Trophoblast cell (in vitro differentiated cells and primary cell): ENCODE results near the gene SUFU.
A peak's percentile ranks its signal among the peaks of the same experiment; 100 is the strongest.

ENCODE experiments used
- DNase-seq, 2 donors: peaks; one replicate each; pipeline ENCODE4 v3.0.0-alpha.2; 2016
- H2AFZ ChIP-seq: 2 replicates; pipeline ENCODE4 v1.6.1; 2013; ENCODE audit warnings: low read length, moderate library complexity, mild to moderate bottlenecking; ENCODE audit not compliant: insufficient read depth, poor library complexity
- H2AK5ac ChIP-seq: 2 replicates; pipeline ENCODE4 v1.6.1; 2013; ENCODE audit warnings: mild to moderate bottlenecking, low read length
- H2BK120ac ChIP-seq: 2 replicates; pipeline ENCODE4 v1.6.1; 2013; ENCODE audit warnings: low read length, mild to moderate bottlenecking, moderate library complexity; ENCODE audit not compliant: insufficient read depth, poor library complexity
- H2BK12ac ChIP-seq: 2 replicates; pipeline ENCODE4 v1.6.1; 2013; ENCODE audit warnings: mild to moderate bottlenecking, low read length, moderate library complexity
- H2BK5ac ChIP-seq: 2 replicates; pipeline ENCODE4 v1.6.1; 2013; ENCODE audit warnings: low read length, low read depth, moderate library complexity, mild to moderate bottlenecking; ENCODE audit not compliant: poor library complexity
- H3K14ac ChIP-seq: 2 replicates; pipeline ENCODE4 v1.6.1; 2013; ENCODE audit warnings: mild to moderate bottlenecking, low read length
- H3K18ac ChIP-seq: 2 replicates; pipeline ENCODE4 v1.6.1; 2013; ENCODE audit warnings: mild to moderate bottlenecking, low read length
- H3K23ac ChIP-seq: 2 replicates; pipeline ENCODE4 v1.6.1; 2013; ENCODE audit warnings: low read length
- H3K27ac ChIP-seq: 2 replicates; pipeline ENCODE4 v1.5.1; 2013; ENCODE audit warnings: low read depth, mild to moderate bottlenecking, inconsistent platforms, low read length, moderate library complexity
- H3K27me3 ChIP-seq: 2 replicates; pipeline ENCODE4 v1.6.1; 2013; ENCODE audit warnings: inconsistent platforms, mild to moderate bottlenecking, low read length, moderate library complexity; ENCODE audit not compliant: insufficient read depth
- H3K36me3 ChIP-seq, 2 experiments: 1 replicate in 1 of 2; 2 replicates in 1 of 2; pipeline ENCODE4 v1.6.1; 2013; ENCODE audit warnings: low read length in 2 of 2, mild to moderate bottlenecking in 2 of 2, moderate library complexity in 1 of 2; ENCODE audit not compliant: insufficient read depth in 2 of 2, control insufficient read depth in 1 of 2
- H3K4ac ChIP-seq: 2 replicates; pipeline ENCODE4 v1.6.1; 2013; ENCODE audit warnings: low read depth, mild to moderate bottlenecking, low read length, moderate library complexity
- H3K4me1 ChIP-seq, 2 experiments: 1 replicate in 1 of 2; 2 replicates in 1 of 2; pipeline ENCODE4 v1.6.1; 2013; ENCODE audit warnings: low read length in 2 of 2, mild to moderate bottlenecking in 2 of 2, moderate library complexity in 1 of 2; ENCODE audit not compliant: insufficient read depth in 2 of 2, control insufficient read depth in 1 of 2
- H3K4me2 ChIP-seq: 2 replicates; pipeline ENCODE4 v1.6.1; 2013; ENCODE audit warnings: inconsistent platforms, mild to moderate bottlenecking, low read length, moderate library complexity
- H3K4me3 ChIP-seq: 2 replicates; pipeline ENCODE4 v1.5.1; 2013; ENCODE audit warnings: mild to moderate bottlenecking, low read depth, low read length, inconsistent platforms
- H3K79me1 ChIP-seq: one replicate; pipeline ENCODE4 v1.6.1; 2013; ENCODE audit warnings: low read length
- H3K79me2 ChIP-seq: 2 replicates; pipeline ENCODE4 v1.6.1; 2013; ENCODE audit warnings: low read length, mild to moderate bottlenecking; ENCODE audit not compliant: control insufficient read depth, insufficient read depth, poor library complexity
- H3K9ac ChIP-seq: 2 replicates; pipeline ENCODE4 v1.6.1; 2013; ENCODE audit warnings: mild to moderate bottlenecking, low read length
- H3K9me3 ChIP-seq: 2 replicates; pipeline ENCODE4 v1.6.1; 2013; ENCODE audit warnings: low read depth, mild to moderate bottlenecking, control low read depth, inconsistent platforms, low read length; ENCODE audit not compliant: insufficient read depth
- H4K12ac ChIP-seq: 2 replicates; pipeline ENCODE4 v1.6.1; 2013; ENCODE audit warnings: low read depth, mild to moderate bottlenecking, low read length, moderate library complexity
- H4K8ac ChIP-seq: 2 replicates; pipeline ENCODE4 v1.6.1; 2013; ENCODE audit warnings: low read depth, mild to moderate bottlenecking, low read length, moderate library complexity
- H4K91ac ChIP-seq: one replicate; pipeline ENCODE4 v1.6.1; 2013; ENCODE audit warnings: low read depth, mild to moderate bottlenecking, low read length, moderate library complexity
- WGBS: extraction: QIAGEN DNeasy Blood & Tissue Kit; methylation state at CpG from one replicate; pipeline ENCODE4 v1.1.7; 2013; ENCODE audit warnings: missing lambda C conversion rate; ENCODE audit not compliant: insufficient read length, insufficient coverage; ENCODE audit errors: extremely low coverage; 5-methylcytosine and 5-hydroxymethylcytosine counted together

SUFU gene

DNA sequence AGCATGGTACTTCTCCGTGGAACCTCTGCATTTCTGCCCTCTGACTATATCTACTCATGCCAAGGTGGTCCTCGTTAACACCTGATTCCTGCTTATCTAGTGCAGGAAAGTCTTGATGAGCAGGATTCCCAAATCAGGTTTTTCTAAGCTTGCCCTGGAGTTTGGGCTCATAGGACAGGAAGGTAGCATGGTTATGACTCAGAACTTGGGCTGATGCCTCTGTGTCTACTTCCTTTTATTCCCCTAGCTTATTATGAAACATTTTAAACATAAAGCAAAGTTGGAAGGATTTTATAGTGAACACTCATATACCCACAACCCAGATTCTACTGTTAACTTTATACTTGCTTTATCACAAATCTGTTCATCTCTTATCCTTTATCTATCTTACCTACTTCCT, 5.6 kb downstream of the SUFU start:
- no peak overlapping the region for H4K91ac ChIP-seq
- H4K8ac ChIP-seq = no peak overlapping the region
- H3K27me3 ChIP-seq = no peaks in the 10 kb centered on the region
- H4K12ac ChIP-seq = no peak overlapping the region
- no peak overlapping the region for H2BK5ac ChIP-seq
- H3K23ac ChIP-seq = no peak overlapping the region
- H3K14ac ChIP-seq = no peak overlapping the region
- peaks cover 0 to 5% of the 10 kb centered on the region in 2 experiments for H3K4me1 ChIP-seq
- no peak overlapping the region for H3K9ac ChIP-seq
- H3K79me2 ChIP-seq = peaks cover 6% of the 10 kb centered on the region
- DNase-seq = peak in 1 of 2 donors; percentile 36
- no peak overlapping the region for H3K18ac ChIP-seq
- H3K4ac ChIP-seq = no peak overlapping the region
- WGBS = no CpG with 5 or more reads among the region's 2 CpGs
- H2AK5ac ChIP-seq = no peak overlapping the region
- no peak overlapping the region for H3K4me3 ChIP-seq
- no peak overlapping the region for H2BK120ac ChIP-seq
- no peak overlapping the region for H3K4me2 ChIP-seq
- H3K9me3 ChIP-seq = no peaks in the 10 kb centered on the region
- no peak overlapping the region for H2BK12ac ChIP-seq
- no peak overlapping the region for H3K27ac ChIP-seq
- H3K79me1 ChIP-seq = peaks cover 3% of the 10 kb centered on the region
- H3K36me3 ChIP-seq = peaks cover 23 to 37% of the 10 kb centered on the region in 2 experiments
- H2AFZ ChIP-seq = no peak overlapping the region

DNA sequence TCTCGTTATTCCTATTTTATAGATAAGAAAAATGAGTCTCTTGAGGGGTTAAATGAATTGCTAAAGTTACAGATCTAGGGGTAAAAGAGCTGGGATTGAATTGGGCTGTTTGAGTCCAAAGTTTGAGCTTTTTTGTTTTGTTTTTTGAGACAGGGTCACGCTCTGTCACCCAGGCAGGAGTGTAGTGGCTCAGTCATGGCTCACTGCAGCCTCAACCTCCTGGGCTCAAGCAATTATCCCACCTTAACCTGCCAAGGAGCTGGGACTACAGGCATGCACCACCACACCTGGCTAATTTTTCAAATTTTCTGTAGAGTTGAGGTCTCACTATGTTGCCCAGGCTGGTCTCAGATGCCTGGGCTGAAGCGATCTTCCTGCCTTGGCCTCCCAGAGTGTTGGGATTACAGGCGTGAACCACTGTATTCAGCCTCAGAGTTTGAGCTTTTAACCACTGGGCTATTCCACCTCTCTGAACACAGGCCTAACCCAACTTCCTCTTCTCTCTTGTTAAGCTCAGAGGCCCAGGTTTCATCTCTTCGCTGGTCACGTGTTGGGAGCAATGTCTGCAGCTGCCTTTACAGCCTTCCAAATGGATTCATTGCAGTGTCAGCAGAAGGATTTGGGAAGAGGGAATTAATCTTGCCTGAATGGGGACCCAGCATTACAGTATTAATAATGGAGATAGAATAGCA, 8.0 kb downstream of the SUFU start:
- no peak overlapping the region for H4K8ac ChIP-seq

DNA sequence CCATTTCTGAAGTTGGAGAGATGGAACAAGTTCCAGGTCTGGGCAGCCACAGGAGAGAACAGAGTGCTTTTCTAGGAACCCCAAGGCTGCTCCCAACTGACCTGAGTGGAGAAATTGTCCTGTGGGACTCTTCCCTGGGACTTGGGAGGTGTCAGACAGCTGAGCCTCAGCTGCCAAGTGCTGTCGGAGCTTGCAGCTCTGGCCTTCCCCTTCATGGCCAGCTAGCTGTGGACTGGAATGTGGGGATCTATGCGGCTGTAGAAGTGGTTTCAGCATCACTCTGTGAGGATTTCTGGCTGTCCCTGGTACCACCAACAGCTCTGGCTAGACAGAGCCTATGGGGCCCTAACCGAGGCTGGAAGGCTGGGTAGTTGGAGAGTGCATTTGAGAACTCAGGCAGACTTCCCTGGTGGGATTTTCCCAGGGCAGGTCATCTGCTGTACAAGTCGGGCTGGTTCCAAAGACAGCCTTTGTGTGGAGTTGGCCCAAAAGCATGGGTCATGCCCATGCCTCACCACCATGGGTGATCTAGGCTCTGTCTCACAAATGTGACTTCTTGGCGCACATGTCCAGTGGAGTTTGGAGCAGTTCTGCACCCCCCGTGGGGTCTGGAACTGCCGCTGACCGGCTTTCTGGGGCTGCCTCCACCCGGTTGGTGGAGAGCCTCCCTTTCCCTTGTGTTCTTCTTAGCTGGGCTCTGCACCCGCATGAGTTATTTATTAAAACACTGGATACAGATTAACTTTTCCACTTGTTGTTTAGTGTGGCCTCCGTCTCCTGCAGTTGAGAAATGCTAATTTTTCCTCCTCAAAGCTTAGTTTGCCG, 10.9 kb downstream of the SUFU start:
- Histone ChIP-seq H3K4me3 (no peak overlapping the region), H3K18ac (no peak overlapping the region), H3K4me2 (no peak overlapping the region), H3K14ac (no peak overlapping the region), H2AK5ac (no peak overlapping the region), H2AFZ (no peak overlapping the region), H3K27ac (no peak overlapping the region), H3K4me1 (peaks cover 9 to 10% of the 10 kb centered on the region in 2 experiments), H4K91ac (no peak overlapping the region), H2BK5ac (no peak overlapping the region), H2BK12ac (no peak overlapping the region), H4K8ac (no peak overlapping the region), H3K79me1 (no peaks in the 10 kb centered on the region), H2BK120ac (no peak overlapping the region), H3K36me3 (peaks cover 29 to 34% of the 10 kb centered on the region in 2 experiments), H4K12ac (no peak overlapping the region), H3K9ac (peak overlapping the region; percentile 48), H3K23ac (no peak overlapping the region), H3K27me3 (no peaks in the 10 kb centered on the region), H3K4ac (no peak overlapping the region), H3K79me2 (peaks cover 2% of the 10 kb centered on the region), H3K9me3 (no peaks in the 10 kb centered on the region)
- no CpG with 5 or more reads among the region's 12 CpGs for WGBS
- DNase-seq = no peak

More for the DNA sequence above, 8.0 kb downstream of the SUFU start:
- Histone ChIP-seq H3K79me1 (no peaks in the 10 kb centered on the region), H3K4me3 (no peak overlapping the region), H2AFZ (no peak overlapping the region), H3K4me1 (no peaks in the 10 kb centered on the region), H2BK12ac (no peak overlapping the region), H3K23ac (no peak overlapping the region), H3K18ac (no peak overlapping the region), H3K14ac (no peak overlapping the region), H3K9ac (no peak overlapping the region), H3K27me3 (no peaks in the 10 kb centered on the region), H4K12ac (no peak overlapping the region), H3K9me3 (no peaks in the 10 kb centered on the region), H3K27ac (no peak overlapping the region), H2BK5ac (no peak overlapping the region), H2BK120ac (no peak overlapping the region), H2AK5ac (no peak overlapping the region), H3K4me2 (no peak overlapping the region), H4K91ac (no peak overlapping the region), H3K79me2 (no peaks in the 10 kb centered on the region), H3K4ac (no peak overlapping the region), H3K36me3 (peaks cover 34 to 45% of the 10 kb centered on the region in 2 experiments)
- WGBS = no CpG with 5 or more reads among the region's 6 CpGs
- no peak for DNase-seq

DNA sequence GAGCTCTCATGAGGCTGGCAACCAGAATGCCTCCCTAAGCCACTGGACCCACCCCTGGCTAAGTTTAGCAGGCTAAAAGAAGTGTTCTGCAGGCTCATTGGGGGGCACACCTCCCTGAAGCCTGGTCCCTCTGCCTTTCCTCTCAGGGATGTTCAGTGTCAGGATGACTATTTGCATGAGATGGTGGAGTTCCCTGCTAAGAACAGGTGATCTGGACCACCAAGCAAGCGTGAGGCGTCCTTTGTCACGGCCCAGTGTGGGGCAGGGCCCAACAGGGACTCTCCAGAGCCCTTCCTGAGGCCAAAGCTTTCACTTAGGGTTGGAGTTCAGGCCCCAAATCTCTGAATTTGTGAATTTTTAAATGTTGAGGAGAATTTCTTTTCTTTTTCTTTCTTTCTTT, 12.0 kb downstream of the SUFU start:
- no peak overlapping the region for H3K9ac ChIP-seq
- H3K4me3 ChIP-seq = no peak overlapping the region
- H3K27me3 ChIP-seq = no peaks in the 10 kb centered on the region
- no peak overlapping the region for H2AFZ ChIP-seq
- H3K36me3 ChIP-seq = peaks cover 27 to 30% of the 10 kb centered on the region in 2 experiments
- no peak overlapping the region for H3K23ac ChIP-seq
- no peak overlapping the region for H2AK5ac ChIP-seq
- no peak overlapping the region for H3K4me2 ChIP-seq
- no peak overlapping the region for H2BK120ac ChIP-seq
- H3K79me1 ChIP-seq = no peaks in the 10 kb centered on the region
- no peak overlapping the region for H2BK5ac ChIP-seq
- H3K4ac ChIP-seq = no peak overlapping the region
- no peak overlapping the region for H3K14ac ChIP-seq
- H2BK12ac ChIP-seq = no peak overlapping the region
- WGBS = no CpG with 5 or more reads among the region's 3 CpGs
- no peak overlapping the region for H4K91ac ChIP-seq
- no peaks in the 10 kb centered on the region for H3K9me3 ChIP-seq
- H3K27ac ChIP-seq = no peak overlapping the region
- H4K8ac ChIP-seq = no peak overlapping the region
- H4K12ac ChIP-seq = no peak overlapping the region
- H3K79me2 ChIP-seq = peaks cover 2% of the 10 kb centered on the region
- H3K4me1 ChIP-seq = peaks cover 9 to 10% of the 10 kb centered on the region in 2 experiments
- H3K18ac ChIP-seq = no peak overlapping the region
- no peak for DNase-seq
